ENCODE measurements around the gene CCDC92.

DNA sequence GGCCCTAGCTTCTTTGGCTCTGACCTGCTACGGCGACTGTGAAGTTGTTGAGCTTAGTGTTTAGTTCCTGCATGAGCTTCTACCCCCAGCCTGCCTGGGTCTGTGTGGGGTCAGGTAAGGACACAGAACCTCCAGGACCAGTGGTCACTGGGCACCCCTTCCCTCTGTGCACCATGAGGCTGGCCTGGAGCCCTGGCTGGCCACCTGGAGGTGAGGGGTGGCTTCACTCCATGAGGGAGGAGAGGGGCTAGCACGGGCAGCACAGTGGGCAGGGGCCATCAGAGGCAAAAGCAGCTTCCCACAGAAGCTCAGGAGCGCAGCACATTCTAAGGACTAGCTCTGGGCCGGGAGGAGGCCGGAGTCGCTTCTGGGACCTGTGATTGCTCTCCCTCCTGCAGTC is 36.7 kb downstream of the CCDC92 start:
- TF ChIP-seq, protein P1, sequence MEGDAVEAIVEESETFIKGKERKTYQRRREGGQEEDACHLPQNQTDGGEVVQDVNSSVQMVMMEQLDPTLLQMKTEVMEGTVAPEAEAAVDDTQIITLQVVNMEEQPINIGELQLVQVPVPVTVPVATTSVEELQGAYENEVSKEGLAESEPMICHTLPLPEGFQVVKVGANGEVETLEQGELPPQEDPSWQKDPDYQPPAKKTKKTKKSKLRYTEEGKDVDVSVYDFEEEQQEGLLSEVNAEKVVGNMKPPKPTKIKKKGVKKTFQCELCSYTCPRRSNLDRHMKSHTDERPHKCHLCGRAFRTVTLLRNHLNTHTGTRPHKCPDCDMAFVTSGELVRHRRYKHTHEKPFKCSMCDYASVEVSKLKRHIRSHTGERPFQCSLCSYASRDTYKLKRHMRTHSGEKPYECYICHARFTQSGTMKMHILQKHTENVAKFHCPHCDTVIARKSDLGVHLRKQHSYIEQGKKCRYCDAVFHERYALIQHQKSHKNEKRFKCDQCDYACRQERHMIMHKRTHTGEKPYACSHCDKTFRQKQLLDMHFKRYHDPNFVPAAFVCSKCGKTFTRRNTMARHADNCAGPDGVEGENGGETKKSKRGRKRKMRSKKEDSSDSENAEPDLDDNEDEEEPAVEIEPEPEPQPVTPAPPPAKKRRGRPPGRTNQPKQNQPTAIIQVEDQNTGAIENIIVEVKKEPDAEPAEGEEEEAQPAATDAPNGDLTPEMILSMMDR (IDR thresholded peaks at IDR 0.05; ENCODE audit: low read depth, low read length, poor library complexity, severe bottlenecking): no peak
- no peak for TF ChIP-seq EZH2phosphoT487 (IDR thresholded peaks at IDR 0.05; ENCODE audit: borderline replicate concordance, low read length)
